DMS 273 treated with DMSO at 0.1 percent for 48 hours (cell line): Measurements from ENCODE around the gene GEMIN5.
"Not testable (repeated sequence)": the region's sequence is repeated elsewhere in the genome, so short reads cannot be mapped to it uniquely, and the experiment has no call there.

Source experiments
- DNase-seq: peaks from one replicate; lab custom pipeline; 2025; lab: John Stamatoyannopoulos, UW

The GEMIN5 gene

GRCh38 chr5:154940772-154941620, 3.0 kb upstream of the GEMIN5 start, which contains the start of gene MRPL22:
TSS of gene MRPL22 (plus strand) at chr5:154941073. CDS start at chr5:154941111, 38 bp downstream.
- DNase-seq: peak; percentile 92

- no peak for DNase-seq
These were observed 2.4 kb upstream of the GEMIN5 start for GRCh38 chr5:154940375-154940771.

- not testable (repeated sequence) for DNase-seq
These were observed 1.4 kb upstream of the GEMIN5 start for GRCh38 chr5:154939387-154939786.

GRCh38 chr5:154937186-154937717, 759 bp downstream of the GEMIN5 start:
- no peak for DNase-seq

- no peak for DNase-seq
These were observed 3.1 kb downstream of the GEMIN5 start for GRCh38 chr5:154934881-154935280.

GRCh38 chr5:154933537-154933936, 4.5 kb downstream of the GEMIN5 start:
- DNase-seq: no peak

- no peak for DNase-seq
These were observed 14.3 kb downstream of the GEMIN5 start for GRCh38 chr5:154923441-154924430.

GRCh38 chr5:154917757-154918156, 20.3 kb downstream of the GEMIN5 start:
- no peak for DNase-seq

GRCh38 chr5:154916874-154917273, 21.1 kb downstream of the GEMIN5 start:
- no peak for DNase-seq

- not testable (repeated sequence) for DNase-seq
These were observed 32.4 kb downstream of the GEMIN5 start for GRCh38 chr5:154905601-154906000.

- DNase-seq: no peak
These were observed 36.1 kb downstream of the GEMIN5 start for GRCh38 chr5:154901913-154902312.

GRCh38 chr5:154901276-154901675, 36.7 kb downstream of the GEMIN5 start:
- DNase-seq: no peak

- DNase-seq: no peak
These were observed 37.9 kb downstream of the GEMIN5 start for GRCh38 chr5:154900066-154900465.

GRCh38 chr5:154899151-154899816, 38.7 kb downstream of the GEMIN5 start:
- no peak for DNase-seq

GRCh38 chr5:154898210-154898609, 39.8 kb downstream of the GEMIN5 start:
- DNase-seq: no peak

GRCh38 chr5:154896562-154897165, 41.3 kb downstream of the GEMIN5 start:
- no peak for DNase-seq

- no peak for DNase-seq
These were observed 42.1 kb downstream of the GEMIN5 start for GRCh38 chr5:154895606-154896561.

GRCh38 chr5:154893381-154893780, 44.6 kb downstream of the GEMIN5 start:
- DNase-seq: no peak

- DNase-seq: no peak
These were observed 45.6 kb downstream of the GEMIN5 start for GRCh38 chr5:154892369-154892771.

GRCh38 chr5:154885439-154885838, 52.6 kb downstream of the GEMIN5 start:
- no peak for DNase-seq
